GM23248 (cell line): ENCODE measurements around the gene P2RX1. TPM values are rescaled to one million over a fixed set of nuclear protein-coding genes. Genes with fewer than 3 reads are reported as not detected.

Source experiments
- DNase-seq: peaks from one replicate; pipeline ENCODE4 v3.0.0-alpha.2; 2015
- H2AFZ ChIP-seq: fragments of 200-600 bp; sonication (generic); 2 replicates; pipeline ENCODE4 v1.6.1; 2016; ENCODE audit warnings: antibody characterized with exemption
- H3F3A ChIP-seq: fragments of 200-600 bp; sonication (generic); 2 replicates; pipeline ENCODE4 v1.6.1; 2016; ENCODE audit warnings: mild to moderate bottlenecking, antibody characterized with exemption, mixed run types; ENCODE audit not compliant: insufficient read depth
- H3K27ac ChIP-seq: fragments of 200-600 bp; sonication (generic); 2 replicates; pipeline ENCODE4 v1.5.1; 2016; ENCODE audit warnings: mild to moderate bottlenecking
- H3K27me3 ChIP-seq: fragments of 200-600 bp; sonication (generic); replicated peaks from 2 replicates; pipeline ENCODE4 v1.6.1; 2016; ENCODE audit warnings: mild to moderate bottlenecking; ENCODE audit not compliant: insufficient read depth
- H3K36me3 ChIP-seq: fragments of 200-600 bp; sonication (generic); 2 replicates; pipeline ENCODE4 v1.6.1; 2016; ENCODE audit warnings: low read depth, mild to moderate bottlenecking
- H3K4me1 ChIP-seq: fragments of 200-600 bp; sonication (generic); 2 replicates; pipeline ENCODE4 v1.6.1; 2016; ENCODE audit warnings: mild to moderate bottlenecking; ENCODE audit not compliant: insufficient read depth
- H3K4me2 ChIP-seq: fragments of 200-600 bp; sonication (generic); one replicate; pipeline ENCODE4 v1.6.1; 2016; ENCODE audit warnings: mild to moderate bottlenecking; ENCODE audit not compliant: unreplicated experiment
- H3K4me3 ChIP-seq: fragments of 200-600 bp; sonication (generic); 2 replicates; pipeline ENCODE4 v1.5.1; 2016; ENCODE audit warnings: mild to moderate bottlenecking
- H3K79me2 ChIP-seq: fragments of 200-600 bp; sonication (generic); 2 replicates; pipeline ENCODE4 v1.6.1; 2016; ENCODE audit warnings: mild to moderate bottlenecking; ENCODE audit not compliant: insufficient read depth
- H3K9ac ChIP-seq: fragments of 200-600 bp; sonication (generic); 2 replicates; pipeline ENCODE4 v1.6.1; 2016; ENCODE audit warnings: mild to moderate bottlenecking
- H3K9me2 ChIP-seq: fragments of 200-600 bp; sonication (generic); 2 replicates; pipeline ENCODE4 v1.6.1; 2016; ENCODE audit warnings: mixed run types, mild to moderate bottlenecking, moderate library complexity; ENCODE audit not compliant: insufficient read depth
- H3K9me3 ChIP-seq: fragments of 200-600 bp; sonication (generic); one replicate; pipeline ENCODE4 v1.6.1; 2017; ENCODE audit warnings: low read depth
- H4K20me1 ChIP-seq: fragments of 200-600 bp; sonication (generic); 2 replicates; pipeline ENCODE4 v1.6.0; 2016; ENCODE audit not compliant: insufficient read depth
- EZH2 ChIP-seq: fragments of 200-600 bp; sonication (generic); IDR thresholded peaks from 2 replicates; pipeline ENCODE4 v1.6.1; 2018; ENCODE audit warnings: antibody characterized with exemption, mild to moderate bottlenecking; ENCODE audit not compliant: insufficient read depth, poor library complexity, severe bottlenecking
- EZH2phosphoT487 ChIP-seq: fragments of 200-600 bp; sonication (generic); IDR thresholded peaks from 2 replicates; pipeline ENCODE4 v1.6.1; 2018; ENCODE audit warnings: antibody characterized with exemption, moderate library complexity, mild to moderate bottlenecking, low read depth; ENCODE audit not compliant: insufficient read depth
- WGBS, 2 experiments: methylation state at CpG; one replicate each; pipeline ENCODE4 v1.1.6; 2015 to 2017; ENCODE audit warnings: low lambda C conversion rate in 2 of 2, low coverage in 1 of 2; ENCODE audit errors: missing lambda C conversion rate in 2 of 2; 5-methylcytosine and 5-hydroxymethylcytosine counted together
- in situ Hi-C: fragments of 300-500 bp; cut with MboI; formaldehyde crosslinking; loops from 2 replicates; pipeline ENCODE4 v1.15.0; 2020
- polyA plus RNA-seq: library from polyadenylated mRNA; unstranded; fragments of >200 nt; fragmentation: Nextera tagmentation; extraction: Ambion mirVana; gene quantifications from 2 replicates; pipeline ENCODE4 v1.2.1, GENCODE V29; 2016
- total RNA-seq: library from RNA; depleted of rRNA; stranded (reverse); fragments of >200 nt; shearing (Covaris generic); gene quantifications from 2 replicates; pipeline ENCODE4 v1.2.3, GENCODE V29; 2014

P2RX1 gene
- total and polyA plus RNA-seq, 2 experiments from 2014 or later = not detected

DNA sequence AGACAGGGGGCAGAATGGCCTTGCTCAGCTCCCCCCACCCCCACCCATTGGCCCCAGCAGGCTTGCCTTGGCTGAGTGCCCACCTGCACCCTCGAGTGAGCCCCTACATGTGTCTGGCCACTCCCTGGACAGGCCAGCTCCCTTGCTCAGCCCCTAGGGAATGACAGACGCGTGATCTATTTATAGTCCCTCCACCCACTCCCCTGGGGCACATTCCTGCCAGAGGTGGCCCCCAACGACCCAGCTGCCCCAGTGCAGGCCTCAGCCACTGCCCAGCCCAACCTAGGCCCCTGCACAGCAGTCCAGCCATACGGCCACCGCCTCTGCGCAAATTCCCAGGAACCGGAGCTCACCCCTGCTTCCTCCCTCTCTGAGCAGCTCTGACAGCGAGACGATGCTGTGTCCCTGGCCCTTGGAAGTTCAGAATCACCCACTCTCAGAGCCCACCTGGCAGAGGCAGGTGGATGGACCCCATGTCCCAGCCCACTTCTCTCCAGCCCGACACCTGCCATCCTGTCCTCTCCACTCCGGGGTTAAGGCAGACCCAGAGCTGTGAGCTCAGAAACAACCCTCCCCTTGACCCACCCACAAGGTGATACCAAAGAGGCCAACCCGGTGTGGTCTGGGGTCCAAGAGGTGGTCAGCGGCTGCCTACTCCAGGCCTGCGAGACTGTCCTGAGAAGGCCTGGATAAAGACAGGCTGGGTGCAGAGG, 11.5 kb upstream of the P2RX1 start:
- no peaks in the 10 kb centered on the region for H3K79me2 ChIP-seq
- H3K9ac ChIP-seq = no peak overlapping the region
- no peaks in the 10 kb centered on the region for H3F3A ChIP-seq
- H3K4me1 ChIP-seq = no peaks in the 10 kb centered on the region
- TF ChIP-seq EZH2 = no peak
- no peak for TF ChIP-seq EZH2phosphoT487
- no peak overlapping the region for H3K27ac ChIP-seq
- H4K20me1 ChIP-seq = no peaks in the 10 kb centered on the region
- no peaks in the 10 kb centered on the region for H3K36me3 ChIP-seq
- no peak overlapping the region for H3K4me2 ChIP-seq
- DNase-seq = no peak
- no peaks in the 10 kb centered on the region for H3K9me2 ChIP-seq
- no peaks in the 10 kb centered on the region for H3K27me3 ChIP-seq
- in situ Hi-C loops = no loop called here
- H2AFZ ChIP-seq = no peak overlapping the region
- H3K4me3 ChIP-seq = no peak overlapping the region
- WGBS, 2 experiments = 75 to 81% methylated on average over 14 to 15 of the region's 15 CpGs
- no peaks in the 10 kb centered on the region for H3K9me3 ChIP-seq

DNA sequence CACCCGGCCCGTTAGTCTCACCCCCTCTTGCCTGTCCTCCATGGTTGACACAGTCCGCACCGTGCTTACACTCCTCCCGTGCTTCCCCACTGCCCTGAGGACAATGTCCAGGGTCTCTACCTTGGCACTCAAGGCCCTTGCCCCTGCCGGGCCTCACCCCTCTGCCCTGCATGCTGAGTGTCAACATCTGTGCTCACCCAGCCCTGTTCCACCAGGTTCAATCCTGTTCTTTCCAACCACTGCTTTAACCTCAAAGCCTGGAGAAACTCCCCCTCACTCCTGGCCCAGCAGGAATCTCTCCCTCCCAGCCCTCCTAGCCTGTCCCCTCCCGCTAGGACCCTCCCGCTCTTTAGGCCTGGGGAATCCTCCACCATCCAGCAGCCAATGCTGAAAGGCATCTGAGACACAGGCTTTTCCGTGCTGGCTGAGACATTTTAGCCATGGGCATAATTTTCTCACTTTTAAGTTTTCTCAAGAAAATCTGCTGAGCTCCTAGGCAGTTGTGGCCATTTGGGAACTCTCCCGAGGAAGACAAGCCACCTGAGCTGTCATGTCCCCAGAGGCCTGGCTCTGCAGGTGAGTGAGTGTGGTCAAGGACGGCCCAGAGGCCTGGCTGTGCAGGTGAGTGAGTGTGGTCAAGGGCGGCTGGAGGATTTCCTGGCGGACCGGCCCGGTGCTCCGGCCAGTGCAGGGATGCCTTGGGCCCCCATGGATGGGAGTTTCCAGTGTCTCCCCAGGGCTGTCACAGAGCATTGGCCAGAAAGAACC, 10.8 kb upstream of the P2RX1 start:
- no peaks in the 10 kb centered on the region for H3K4me1 ChIP-seq
- no peaks in the 10 kb centered on the region for H3K27me3 ChIP-seq
- H2AFZ ChIP-seq = no peak overlapping the region
- no peaks in the 10 kb centered on the region for H4K20me1 ChIP-seq
- in situ Hi-C loops = no loop called here
- no peak for DNase-seq
- H3K9me2 ChIP-seq = no peaks in the 10 kb centered on the region
- H3K9me3 ChIP-seq = no peaks in the 10 kb centered on the region
- no peaks in the 10 kb centered on the region for H3K79me2 ChIP-seq
- no peak for TF ChIP-seq EZH2
- no peak for TF ChIP-seq EZH2phosphoT487
- 83 to 85% methylated on average over 16 of the region's 16 CpGs for WGBS, 2 experiments
- no peaks in the 10 kb centered on the region for H3K36me3 ChIP-seq
- H3K4me3 ChIP-seq = no peak overlapping the region
- H3K27ac ChIP-seq = no peak overlapping the region
- no peak overlapping the region for H3K9ac ChIP-seq
- H3F3A ChIP-seq = no peaks in the 10 kb centered on the region
- no peak overlapping the region for H3K4me2 ChIP-seq

- in situ Hi-C loops = no loop called here
- H4K20me1 ChIP-seq = no peaks in the 10 kb centered on the region
- H3K27me3 ChIP-seq = no peaks in the 10 kb centered on the region
- no peak overlapping the region for H2AFZ ChIP-seq
- H3K27ac ChIP-seq = no peak overlapping the region
- TF ChIP-seq EZH2phosphoT487 (no peak), EZH2 (no peak)
- no peaks in the 10 kb centered on the region for H3K9me3 ChIP-seq
- H3K4me2 ChIP-seq = no peak overlapping the region
- WGBS, 2 experiments = 80 to 82% methylated on average over 17 of the region's 17 CpGs
- no peaks in the 10 kb centered on the region for H3K4me1 ChIP-seq
- no peaks in the 10 kb centered on the region for H3K36me3 ChIP-seq
- no peak overlapping the region for H3K9ac ChIP-seq
- no peaks in the 10 kb centered on the region for H3K9me2 ChIP-seq
- H3K4me3 ChIP-seq = no peak overlapping the region
- DNase-seq = no peak
- H3F3A ChIP-seq = no peaks in the 10 kb centered on the region
- H3K79me2 ChIP-seq = no peaks in the 10 kb centered on the region
Observed at GRCh38 chr17:3925684-3926485, 9.6 kb upstream of the P2RX1 start.

- no peak overlapping the region for H2AFZ ChIP-seq
- in situ Hi-C loops = no loop called here
- no peaks in the 10 kb centered on the region for H3F3A ChIP-seq
- no peak overlapping the region for H3K9ac ChIP-seq
- H3K27me3 ChIP-seq = no peaks in the 10 kb centered on the region
- no peaks in the 10 kb centered on the region for H3K79me2 ChIP-seq
- no peak overlapping the region for H3K27ac ChIP-seq
- no peak overlapping the region for H3K4me2 ChIP-seq
- no peaks in the 10 kb centered on the region for H3K9me2 ChIP-seq
- 70 to 73% methylated on average over 24 to 37 of the region's 40 CpGs for WGBS, 2 experiments
- H3K4me3 ChIP-seq = no peak overlapping the region
- H3K4me1 ChIP-seq = no peaks in the 10 kb centered on the region
- no peaks in the 10 kb centered on the region for H4K20me1 ChIP-seq
- DNase-seq = no peak
- TF ChIP-seq EZH2 (no peak), EZH2phosphoT487 (no peak)
- no peaks in the 10 kb centered on the region for H3K9me3 ChIP-seq
- H3K36me3 ChIP-seq = no peaks in the 10 kb centered on the region
Observed at GRCh38 chr17:3924512-3925350, 8.5 kb upstream of the P2RX1 start.
